ENCODE results near the gene PTPN14. TPM values are rescaled to one million over a fixed set of nuclear protein-coding genes. Genes with fewer than 3 reads are reported as not detected.
"Not testable (repeated sequence)": the region's sequence is repeated elsewhere in the genome, so short reads cannot be mapped to it uniquely, and the experiment has no call there.

The PTPN14 gene
- total RNA-seq, 1 donor: under 0.01 TPM

DNA sequence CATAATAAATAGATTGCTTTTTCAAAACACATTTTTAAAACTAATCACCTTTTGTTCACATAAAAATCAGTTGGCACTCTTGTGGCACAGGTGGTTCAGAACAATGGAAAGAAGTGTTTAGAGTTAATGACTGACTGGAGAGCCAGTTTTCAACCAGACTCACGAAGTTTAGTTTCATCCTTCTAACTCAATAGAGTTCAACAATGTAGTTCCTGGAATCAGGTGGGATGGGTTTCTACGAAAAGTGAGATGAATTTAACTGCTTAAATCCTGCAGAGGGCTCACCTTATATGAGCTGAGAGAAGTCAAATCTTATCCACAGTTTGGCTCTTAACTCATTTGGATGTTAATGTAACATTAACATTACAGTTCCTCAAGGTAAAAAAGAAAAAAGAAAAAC, 153.9 kb downstream of the PTPN14 start:
- Histone ChIP-seq H3K4me3 (ENCODE audit: low read length) (no peak overlapping the region), H3K27me3 (ENCODE audit: insufficient read depth, low read length) (no peaks in the 10 kb centered on the region), H3K9me3 (ENCODE audit: low read depth, low read length) (no peaks in the 10 kb centered on the region), H3K4me1 (ENCODE audit: insufficient read depth, low read length) (no peaks in the 10 kb centered on the region)

GRCh38 chr1:214396330-214396729, 155.1 kb downstream of the PTPN14 start:
- H3K27me3 ChIP-seq (ENCODE audit: insufficient read depth, low read length): no peaks in the 10 kb centered on the region
- no peak overlapping the region for H3K4me3 ChIP-seq (ENCODE audit: low read length)
- H3K9me3 ChIP-seq (ENCODE audit: low read depth, low read length): no peaks in the 10 kb centered on the region
- no peaks in the 10 kb centered on the region for H3K4me1 ChIP-seq (ENCODE audit: insufficient read depth, low read length)

DNA sequence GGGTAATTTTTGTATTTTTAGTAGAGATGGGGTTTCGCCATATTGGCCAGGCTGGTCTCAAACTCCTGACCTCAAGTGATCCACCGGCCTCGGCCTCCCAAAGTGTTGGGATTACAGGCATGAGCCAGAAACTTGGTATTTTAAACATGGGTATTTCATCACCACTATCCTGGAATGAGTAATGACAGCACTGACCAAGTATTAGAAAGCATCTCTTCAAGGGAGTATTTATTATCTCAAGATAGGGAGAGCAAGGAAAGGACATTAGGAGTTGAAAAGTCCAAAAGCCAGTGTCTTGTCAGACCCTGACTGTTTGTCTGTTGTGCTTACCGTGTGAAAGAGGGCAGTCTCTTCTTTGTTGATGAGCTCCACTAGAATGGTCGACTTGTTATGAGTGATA, 156.8 kb downstream of the PTPN14 start:
- H3K9me3 ChIP-seq (ENCODE audit: low read depth, low read length); H3K4me1 ChIP-seq (ENCODE audit: insufficient read depth, low read length); H3K4me3 ChIP-seq (ENCODE audit: low read length); H3K27me3 ChIP-seq (ENCODE audit: insufficient read depth, low read length): not testable (repeated sequence)

- no peaks in the 10 kb centered on the region for H3K4me1 ChIP-seq (ENCODE audit: insufficient read depth, low read length)
- H3K4me3 ChIP-seq (ENCODE audit: low read length): no peak overlapping the region
- H3K9me3 ChIP-seq (ENCODE audit: low read depth, low read length): no peaks in the 10 kb centered on the region
- H3K27me3 ChIP-seq (ENCODE audit: insufficient read depth, low read length): no peaks in the 10 kb centered on the region
Measured at GRCh38 chr1:214393086-214393485, 158.3 kb downstream of the PTPN14 start.

DNA sequence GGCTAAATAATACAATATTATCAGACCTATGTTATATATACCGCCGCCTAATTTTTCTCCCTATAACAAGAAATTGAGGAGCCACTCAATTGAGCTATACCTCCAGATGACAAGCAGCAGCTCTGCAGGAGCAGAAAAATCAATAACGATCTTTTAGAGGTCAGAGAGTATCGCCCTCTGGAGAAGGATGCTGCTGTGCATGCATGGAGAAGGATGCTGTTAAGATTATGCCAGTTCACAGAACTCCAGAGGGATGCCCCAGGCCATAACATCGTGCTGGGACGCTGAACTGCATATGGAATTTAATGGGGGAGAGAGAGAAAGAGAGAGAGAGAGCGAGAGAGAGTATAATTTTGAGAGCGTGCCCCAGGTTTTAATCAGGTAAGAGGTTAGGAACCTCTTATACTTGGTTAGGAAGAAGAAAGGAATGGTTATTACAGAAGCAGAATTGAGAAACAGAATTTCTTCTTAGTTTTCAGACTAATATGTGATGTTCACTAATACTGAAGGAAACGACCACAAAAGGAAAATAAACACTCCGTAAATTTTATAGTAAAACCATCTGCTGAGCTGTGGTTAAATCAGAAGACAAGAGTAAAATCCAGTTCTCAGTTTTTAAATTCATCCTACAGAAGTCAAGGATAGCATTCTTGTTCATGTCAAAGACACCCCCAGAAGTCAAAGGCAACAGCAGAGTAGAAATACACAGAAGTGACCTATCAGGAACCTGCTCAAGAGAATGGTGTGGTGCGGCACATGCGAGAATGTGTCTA, 159.3 kb downstream of the PTPN14 start:
- H3K4me3 ChIP-seq (ENCODE audit: low read length): no peak overlapping the region
- H3K9me3 ChIP-seq (ENCODE audit: low read depth, low read length): no peaks in the 10 kb centered on the region
- no peaks in the 10 kb centered on the region for H3K27me3 ChIP-seq (ENCODE audit: insufficient read depth, low read length)
- H3K4me1 ChIP-seq (ENCODE audit: insufficient read depth, low read length): no peaks in the 10 kb centered on the region

DNA sequence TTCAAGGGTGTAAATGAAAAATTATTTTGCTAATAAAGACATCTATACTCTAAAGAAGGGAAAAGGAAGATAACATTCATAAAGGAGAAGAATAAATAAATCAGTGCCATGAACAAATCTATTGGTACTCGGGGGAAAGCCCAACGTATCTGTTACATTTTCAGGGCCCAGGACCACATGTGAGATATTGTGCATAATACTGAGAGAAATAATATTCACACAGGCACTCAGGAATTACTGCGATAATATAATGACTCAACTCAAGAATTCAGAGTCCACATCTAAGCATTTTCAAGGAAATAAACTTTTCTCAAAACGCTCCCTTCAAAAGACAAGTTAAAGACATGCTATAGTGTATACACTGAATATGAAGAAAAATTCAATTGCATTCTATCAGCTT, 161.7 kb downstream of the PTPN14 start:
- Histone ChIP-seq H3K4me3 (ENCODE audit: low read length) (no peak overlapping the region), H3K4me1 (ENCODE audit: insufficient read depth, low read length) (no peaks in the 10 kb centered on the region), H3K9me3 (ENCODE audit: low read depth, low read length) (no peaks in the 10 kb centered on the region), H3K27me3 (ENCODE audit: insufficient read depth, low read length) (no peaks in the 10 kb centered on the region)

GRCh38 chr1:214386747-214387146, 164.7 kb downstream of the PTPN14 start:
- Histone ChIP-seq H3K27me3 (ENCODE audit: insufficient read depth, low read length) (no peaks in the 10 kb centered on the region), H3K9me3 (ENCODE audit: low read depth, low read length) (no peaks in the 10 kb centered on the region), H3K4me1 (ENCODE audit: insufficient read depth, low read length) (no peaks in the 10 kb centered on the region), H3K4me3 (ENCODE audit: low read length) (no peak overlapping the region)

GRCh38 chr1:214386333-214386732, 165.1 kb downstream of the PTPN14 start:
- Histone ChIP-seq H3K4me1 (ENCODE audit: insufficient read depth, low read length) (no peaks in the 10 kb centered on the region), H3K4me3 (ENCODE audit: low read length) (no peak overlapping the region), H3K27me3 (ENCODE audit: insufficient read depth, low read length) (no peaks in the 10 kb centered on the region), H3K9me3 (ENCODE audit: low read depth, low read length) (no peaks in the 10 kb centered on the region)

- Histone ChIP-seq H3K4me3 (ENCODE audit: low read length) (no peak overlapping the region), H3K4me1 (ENCODE audit: insufficient read depth, low read length) (no peaks in the 10 kb centered on the region), H3K27me3 (ENCODE audit: insufficient read depth, low read length) (no peaks in the 10 kb centered on the region), H3K9me3 (ENCODE audit: low read depth, low read length) (no peaks in the 10 kb centered on the region)
Measured at GRCh38 chr1:214385428-214385827, 166.0 kb downstream of the PTPN14 start.

GRCh38 chr1:214384373-214385079, 166.9 kb downstream of the PTPN14 start:
- no peaks in the 10 kb centered on the region for H3K4me1 ChIP-seq (ENCODE audit: insufficient read depth, low read length)
- no peak overlapping the region for H3K4me3 ChIP-seq (ENCODE audit: low read length)
- no peaks in the 10 kb centered on the region for H3K9me3 ChIP-seq (ENCODE audit: low read depth, low read length)
- no peaks in the 10 kb centered on the region for H3K27me3 ChIP-seq (ENCODE audit: insufficient read depth, low read length)

DNA sequence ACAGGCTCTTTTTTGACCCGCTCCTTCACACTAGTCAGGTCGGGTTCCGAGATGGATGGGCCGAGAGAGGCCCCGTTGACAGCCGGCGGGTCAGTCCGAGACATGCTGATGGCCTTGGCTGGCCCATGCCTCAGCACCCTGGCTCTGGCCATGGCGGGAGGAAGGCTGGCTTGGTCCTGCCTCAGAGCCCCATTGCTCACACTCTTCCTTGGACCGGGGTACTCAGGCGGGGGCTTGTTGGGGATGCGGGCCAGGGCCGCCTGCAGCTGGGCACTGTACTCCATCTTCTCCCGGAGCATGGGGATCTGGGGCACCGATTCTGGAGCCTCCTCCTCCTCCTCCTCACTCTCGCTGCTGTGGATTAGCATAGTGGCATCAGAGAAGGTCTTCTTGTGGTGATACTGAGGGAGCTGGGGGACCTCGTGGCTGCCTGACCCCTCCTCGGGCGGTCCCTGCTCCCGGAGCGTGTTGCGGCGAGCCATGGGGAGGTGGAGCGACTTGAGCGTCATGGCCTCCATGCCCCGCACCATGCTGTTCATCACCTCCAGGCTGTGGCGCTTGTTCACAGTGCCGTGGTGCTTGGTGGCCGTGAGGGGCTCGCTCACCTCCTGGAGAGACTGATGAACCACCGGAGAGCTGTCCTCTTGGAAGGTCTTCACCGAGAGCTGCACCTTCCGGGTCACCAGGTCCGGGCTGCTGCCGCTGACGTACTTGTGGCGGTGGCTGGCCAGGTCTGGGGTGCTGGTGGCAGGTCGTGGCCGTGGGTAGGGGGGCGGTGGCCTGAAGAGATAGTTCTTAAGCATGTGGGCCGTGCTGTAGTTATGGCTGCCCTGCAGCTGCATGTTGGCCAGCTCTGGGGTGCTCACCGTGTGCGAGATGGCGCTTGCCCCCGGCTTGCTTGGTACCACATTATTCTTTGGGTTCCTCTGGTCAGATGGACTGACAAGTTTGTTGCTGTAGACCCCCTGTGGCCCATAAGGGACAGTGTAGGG, 167.7 kb downstream of the PTPN14 start:
- H3K27me3 ChIP-seq (ENCODE audit: insufficient read depth, low read length): no peaks in the 10 kb centered on the region
- no peaks in the 10 kb centered on the region for H3K9me3 ChIP-seq (ENCODE audit: low read depth, low read length)
- no peaks in the 10 kb centered on the region for H3K4me1 ChIP-seq (ENCODE audit: insufficient read depth, low read length)
- H3K4me3 ChIP-seq (ENCODE audit: low read length): no peak overlapping the region

DNA sequence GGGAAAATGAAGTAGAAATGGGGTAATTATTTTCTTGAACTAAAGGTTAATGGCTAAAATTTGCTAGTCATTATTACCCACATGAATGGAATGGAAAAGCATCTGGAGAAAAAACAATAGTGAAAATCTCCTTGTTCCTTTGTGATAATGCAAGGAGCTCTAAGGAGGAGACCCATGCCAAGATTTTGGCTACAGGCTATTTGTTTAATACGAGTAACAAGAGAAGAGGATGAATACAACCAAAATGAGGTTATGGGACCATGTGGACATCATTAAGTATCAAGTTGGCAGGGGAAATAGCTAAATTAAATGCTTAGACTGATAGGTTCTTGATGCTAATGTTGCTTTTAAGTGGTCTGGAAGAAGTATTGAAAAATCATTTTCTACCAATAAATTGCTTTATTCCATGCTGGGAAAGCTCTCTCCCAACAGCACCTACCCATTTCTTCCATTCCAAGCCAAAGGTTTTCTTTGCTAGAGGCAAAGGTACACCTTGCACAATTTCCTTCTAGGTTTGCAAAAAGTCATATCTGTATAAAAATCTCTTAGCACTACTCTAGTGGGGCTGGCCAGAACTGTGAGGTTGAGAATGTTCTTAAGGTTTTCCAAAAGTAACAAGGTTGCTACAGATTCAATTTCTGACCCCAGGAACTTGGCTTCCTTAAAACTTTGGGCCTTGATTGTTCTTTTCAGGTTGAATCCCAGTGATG, 170.3 kb downstream of the PTPN14 start:
- no peaks in the 10 kb centered on the region for H3K9me3 ChIP-seq (ENCODE audit: low read depth, low read length)
- no peaks in the 10 kb centered on the region for H3K27me3 ChIP-seq (ENCODE audit: insufficient read depth, low read length)
- no peaks in the 10 kb centered on the region for H3K4me1 ChIP-seq (ENCODE audit: insufficient read depth, low read length)
- no peak overlapping the region for H3K4me3 ChIP-seq (ENCODE audit: low read length)

DNA sequence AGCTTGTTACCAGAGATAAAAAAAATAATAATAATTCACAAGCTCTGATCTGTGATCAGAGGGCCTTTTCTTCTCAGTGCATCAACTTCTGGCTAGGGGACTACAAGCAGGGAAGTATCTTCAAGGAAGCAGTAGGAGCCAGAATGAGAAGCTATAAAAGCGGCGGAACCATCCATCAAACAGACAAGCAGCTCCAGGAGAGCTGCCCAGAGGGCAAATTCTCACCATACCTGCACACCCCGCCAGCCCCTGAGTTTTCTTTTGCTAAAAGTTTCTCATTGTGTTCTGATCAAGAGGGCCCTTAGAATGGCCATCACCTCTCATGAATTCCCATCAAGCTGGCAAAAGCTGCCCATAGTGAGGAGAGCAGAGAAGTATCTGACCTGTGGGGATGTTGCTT, 171.0 kb downstream of the PTPN14 start:
- no peak overlapping the region for H3K4me3 ChIP-seq (ENCODE audit: low read length)
- no peaks in the 10 kb centered on the region for H3K27me3 ChIP-seq (ENCODE audit: insufficient read depth, low read length)
- no peaks in the 10 kb centered on the region for H3K4me1 ChIP-seq (ENCODE audit: insufficient read depth, low read length)

GRCh38 chr1:214379236-214379970, 172.0 kb downstream of the PTPN14 start:
- Histone ChIP-seq H3K4me3 (ENCODE audit: low read length) (no peak overlapping the region), H3K4me1 (ENCODE audit: insufficient read depth, low read length) (no peaks in the 10 kb centered on the region), H3K27me3 (ENCODE audit: insufficient read depth, low read length) (no peaks in the 10 kb centered on the region), H3K9me3 (ENCODE audit: low read depth, low read length) (no peaks in the 10 kb centered on the region)

More for the DNA sequence above, 171.0 kb downstream of the PTPN14 start:
- no peaks in the 10 kb centered on the region for H3K9me3 ChIP-seq (ENCODE audit: low read depth, low read length)

Data from mononuclear cell (primary cell).